ENCODE measurements around the gene NR3C1.

Gene NR3C1

GRCh38 chr5:143315929-143316328 is 87.6 kb downstream of the NR3C1 start:
- in situ Hi-C loops (cut with HindIII; ENCODE audit: low sequenced_read_pairs): loop anchor here (5.0 kb wide), 1 partner anchor 81 kb away; no protein-coding TSS in a partner anchor

- in situ Hi-C loops (cut with HindIII; ENCODE audit: low sequenced_read_pairs): loop anchor here (5.0 kb wide), 1 partner anchor 82 kb away; no protein-coding TSS in a partner anchor
Measured at GRCh38 chr5:143315214-143315613, 88.3 kb downstream of the NR3C1 start.

GRCh38 chr5:143314659-143315058 is 88.8 kb downstream of the NR3C1 start:
- in situ Hi-C loops (cut with HindIII; ENCODE audit: low sequenced_read_pairs): loop anchor here (5.0 kb wide), 1 partner anchor 83 kb away; no protein-coding TSS in a partner anchor

DNA sequence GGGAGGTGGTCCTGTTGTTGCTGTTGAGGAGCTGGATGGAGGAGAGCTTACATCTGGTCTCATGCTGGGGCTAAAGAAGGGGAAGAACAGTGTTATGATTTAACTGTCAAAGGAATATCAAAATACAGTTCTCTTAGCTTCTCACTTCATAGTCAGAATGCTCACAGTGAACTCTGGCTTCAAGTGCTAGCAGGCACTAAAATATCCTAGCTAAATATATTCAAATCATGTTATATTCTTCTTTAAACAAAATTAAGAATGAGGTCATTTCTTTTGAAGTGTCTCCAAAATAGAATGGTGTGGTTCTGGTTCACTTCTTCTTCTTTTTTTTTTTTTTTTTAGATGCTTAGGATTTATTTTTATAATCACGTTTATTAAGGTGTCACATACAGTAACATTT is 89.4 kb downstream of the NR3C1 start:
- in situ Hi-C loops (cut with HindIII; ENCODE audit: low sequenced_read_pairs): no loop called here

- in situ Hi-C loops (cut with HindIII; ENCODE audit: low sequenced_read_pairs): no loop called here
Measured at GRCh38 chr5:143313298-143313852, 90.1 kb downstream of the NR3C1 start.

DNA sequence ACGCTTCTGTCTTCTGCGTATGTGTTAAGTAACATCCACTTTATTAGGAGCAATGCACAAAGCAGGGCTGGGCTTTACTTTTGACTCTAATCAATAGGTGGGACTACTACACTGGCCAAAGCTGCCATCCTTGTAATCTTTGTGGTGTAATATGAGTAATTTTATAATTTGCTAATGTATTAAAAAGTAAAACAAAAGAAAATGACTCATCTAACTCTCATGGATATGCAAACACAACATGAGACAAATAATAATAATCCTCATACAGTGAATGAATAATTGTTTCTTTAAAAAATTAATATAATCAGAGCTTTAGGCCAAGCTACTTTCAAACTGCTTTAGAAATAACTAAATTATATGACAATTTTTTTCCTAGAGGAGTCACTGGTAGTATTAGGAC is 90.7 kb downstream of the NR3C1 start:
- in situ Hi-C loops (cut with HindIII; ENCODE audit: low sequenced_read_pairs): no loop called here

DNA sequence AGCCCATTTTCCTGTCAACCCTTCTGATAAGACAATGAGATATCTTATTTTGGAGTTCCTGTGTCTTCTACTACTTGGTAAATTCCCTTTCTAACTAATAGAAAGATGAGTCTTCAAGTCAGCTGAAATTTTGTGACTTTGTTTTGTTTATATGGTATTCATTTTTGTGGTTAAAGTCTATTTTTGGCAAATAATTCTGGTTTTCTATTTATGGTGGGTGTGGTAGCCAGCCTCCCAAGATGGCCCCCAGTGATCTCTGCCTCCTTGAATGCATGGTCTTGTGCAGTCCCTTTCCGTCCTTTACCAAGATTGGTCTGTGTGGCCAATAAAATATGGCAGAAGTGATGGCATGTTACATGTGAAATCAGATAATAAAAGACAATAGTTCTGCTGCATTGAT is 91.5 kb downstream of the NR3C1 start:
- in situ Hi-C loops (cut with HindIII; ENCODE audit: low sequenced_read_pairs): no loop called here

DNA sequence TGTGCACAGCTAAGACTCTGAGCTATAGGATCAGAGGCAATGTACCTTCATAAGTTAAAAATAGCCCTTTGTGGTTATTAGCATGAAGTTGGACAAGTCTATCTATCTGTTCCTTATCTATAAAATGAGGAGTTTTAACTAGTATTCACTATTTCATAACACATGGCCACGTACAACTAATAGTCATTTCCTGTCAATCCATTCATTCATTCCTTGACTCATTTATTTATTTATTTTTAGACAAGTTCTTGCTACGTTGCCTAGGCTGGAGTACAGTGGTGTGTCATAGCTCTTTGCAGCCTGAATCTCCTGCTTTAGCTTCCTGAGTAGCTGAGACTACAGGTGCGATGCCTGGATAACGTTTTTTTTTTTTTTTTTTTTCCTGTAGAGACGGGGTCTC is 92.1 kb downstream of the NR3C1 start:
- in situ Hi-C loops (cut with HindIII; ENCODE audit: low sequenced_read_pairs): no loop called here

GRCh38 chr5:143309661-143310431 is 93.6 kb downstream of the NR3C1 start:
- in situ Hi-C loops (cut with HindIII; ENCODE audit: low sequenced_read_pairs): no loop called here

GRCh38 chr5:143308731-143309130 is 94.8 kb downstream of the NR3C1 start:
- in situ Hi-C loops (cut with HindIII; ENCODE audit: low sequenced_read_pairs): no loop called here

- in situ Hi-C loops (cut with HindIII; ENCODE audit: low sequenced_read_pairs): no loop called here
Measured at GRCh38 chr5:143306040-143306439, 97.4 kb downstream of the NR3C1 start.

DNA sequence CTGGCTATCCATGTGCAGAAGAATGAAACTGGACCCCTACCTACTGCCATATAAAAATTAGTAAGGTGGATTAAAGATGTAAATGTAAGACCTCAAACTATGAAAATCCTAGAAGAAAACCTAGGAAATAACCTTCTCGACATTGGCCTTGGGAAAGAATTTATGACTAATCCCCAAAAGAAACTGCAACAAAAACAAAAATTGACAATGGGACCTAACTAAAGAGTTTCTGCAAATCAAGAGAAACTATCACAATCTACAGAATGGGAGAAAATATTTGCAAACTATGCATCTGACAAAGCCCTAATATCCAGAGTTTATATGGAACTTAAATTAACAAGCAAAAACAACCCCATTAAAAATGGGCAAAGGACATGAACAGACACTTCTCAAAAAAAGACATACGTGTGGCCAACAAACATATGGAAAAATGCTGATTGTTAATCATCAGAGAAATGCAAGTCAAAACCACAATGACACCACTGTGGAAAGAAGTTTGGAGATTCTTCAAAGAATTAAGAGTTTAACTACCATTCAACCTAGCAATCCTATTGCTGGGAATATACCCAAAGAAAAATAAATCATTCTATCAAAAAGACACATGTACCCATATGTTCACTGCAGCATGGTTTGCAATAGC is 98.5 kb downstream of the NR3C1 start:
- in situ Hi-C loops (cut with HindIII; ENCODE audit: low sequenced_read_pairs): no loop called here

DNA sequence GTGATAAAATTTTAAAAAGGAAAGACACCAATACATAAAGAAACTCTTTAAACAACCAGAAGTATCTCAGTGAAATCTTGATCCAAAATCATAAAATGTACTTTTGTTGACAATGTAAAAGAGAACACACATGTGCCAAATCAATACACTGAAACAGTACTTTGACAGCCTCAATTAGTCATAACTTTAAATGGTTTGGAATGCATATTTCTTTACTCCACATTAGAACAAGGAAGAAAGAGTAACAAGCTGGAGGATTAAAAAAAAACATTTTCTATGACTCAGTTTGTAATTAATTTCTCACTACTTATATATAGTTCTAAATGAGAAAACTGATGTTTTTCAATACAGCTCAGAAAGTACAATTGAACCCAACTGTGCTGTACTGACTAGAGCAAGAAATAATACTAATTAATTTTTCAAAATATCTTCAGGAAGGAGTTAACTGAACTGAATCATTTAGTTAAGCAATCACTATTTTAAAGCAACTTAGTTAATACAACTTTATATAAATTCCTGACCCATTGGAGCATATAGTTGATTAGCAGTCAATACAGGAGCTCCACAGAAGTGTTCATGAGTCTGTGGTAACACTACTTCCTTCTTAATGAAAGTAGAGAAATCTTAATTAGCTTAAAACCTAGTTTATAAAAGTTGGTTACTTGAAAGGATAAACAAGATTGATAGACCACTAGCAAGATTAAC is 101.0 kb downstream of the NR3C1 start:
- in situ Hi-C loops (cut with HindIII; ENCODE audit: low sequenced_read_pairs): no loop called here

- in situ Hi-C loops (cut with HindIII; ENCODE audit: low sequenced_read_pairs): no loop called here
Measured at GRCh38 chr5:143297756-143298155, 105.7 kb downstream of the NR3C1 start.

DNA sequence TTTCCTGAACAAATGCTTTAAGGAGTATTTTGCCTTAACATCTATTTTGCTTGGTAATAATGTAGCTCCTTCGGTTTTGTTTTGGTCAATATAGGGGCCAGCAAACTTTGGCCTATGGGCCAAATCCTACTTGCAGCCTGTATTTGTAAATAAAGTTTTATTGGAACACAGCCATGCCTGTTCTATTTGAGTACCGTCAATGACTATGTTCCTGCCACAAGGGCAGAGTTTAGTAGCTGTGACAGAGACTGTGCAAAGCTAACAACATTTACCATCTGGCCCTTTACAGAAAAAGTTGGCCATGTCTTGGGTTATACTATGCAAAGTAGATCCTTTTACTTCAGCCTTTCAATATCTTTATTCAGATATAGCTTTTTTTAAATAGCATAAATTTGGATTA is 113.4 kb downstream of the NR3C1 start:
- in situ Hi-C loops (cut with HindIII; ENCODE audit: low sequenced_read_pairs): no loop called here

- in situ Hi-C loops (cut with HindIII; ENCODE audit: low sequenced_read_pairs): no loop called here
Measured at GRCh38 chr5:143284521-143284920, 119.0 kb downstream of the NR3C1 start.

DNA sequence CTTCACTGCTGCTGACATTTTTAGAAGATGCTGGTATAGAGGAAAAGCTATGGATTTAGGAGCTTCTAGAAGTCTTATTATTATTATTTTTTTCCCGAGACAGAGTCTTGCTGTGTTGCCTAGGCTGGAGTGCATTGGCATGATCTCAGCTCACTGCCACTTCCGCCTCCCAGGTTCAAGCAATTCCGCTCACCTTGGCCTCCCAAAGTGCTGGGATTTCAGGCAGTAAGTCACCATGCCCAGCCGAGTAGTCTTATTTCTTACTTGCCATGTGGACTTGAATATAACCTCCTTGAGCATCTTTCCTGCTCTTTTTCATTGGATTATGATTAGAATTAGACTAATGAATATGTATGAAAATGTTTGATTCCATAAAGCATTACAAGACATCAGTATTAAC is 119.5 kb downstream of the NR3C1 start:
- in situ Hi-C loops (cut with HindIII; ENCODE audit: low sequenced_read_pairs): no loop called here

DNA sequence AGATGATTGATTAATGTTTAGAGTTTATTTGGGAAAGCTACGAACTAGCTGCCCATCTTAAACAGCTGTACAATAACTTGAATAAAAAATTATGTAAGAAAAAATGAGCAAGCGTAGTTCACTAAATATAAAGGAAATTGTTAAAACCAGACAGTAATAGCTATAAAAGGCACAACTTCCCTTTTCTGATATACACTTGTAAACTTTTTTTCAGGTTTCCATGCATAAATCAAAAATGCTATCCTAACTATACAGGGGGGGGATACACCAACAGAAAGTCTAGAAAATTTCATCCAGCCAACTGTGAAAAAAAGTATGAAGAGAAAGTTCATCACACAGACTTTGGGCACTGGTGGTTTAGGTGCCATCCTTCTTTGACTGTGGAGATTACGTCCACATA is 122.3 kb downstream of the NR3C1 start:
- in situ Hi-C loops (cut with HindIII; ENCODE audit: low sequenced_read_pairs): no loop called here

DNA sequence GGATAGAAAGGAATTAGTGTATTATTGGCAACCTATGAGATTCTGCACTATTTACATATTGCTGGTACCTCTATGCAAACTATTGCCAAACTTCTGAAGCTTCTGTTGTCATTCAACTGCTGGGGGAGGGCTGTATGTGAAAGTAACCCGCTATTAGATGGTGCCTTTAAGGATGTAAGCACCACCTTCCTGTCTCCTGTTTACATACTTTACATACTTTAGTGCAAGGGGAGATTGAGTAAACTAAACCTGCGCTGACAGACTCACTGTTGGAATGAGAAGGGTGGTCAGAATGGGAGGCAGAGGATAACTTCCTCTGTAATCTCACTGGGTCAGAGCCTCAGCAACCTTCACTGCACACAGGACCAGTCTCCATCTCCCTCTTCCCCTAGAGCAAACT is 123.8 kb downstream of the NR3C1 start:
- in situ Hi-C loops (cut with HindIII; ENCODE audit: low sequenced_read_pairs): no loop called here

DNA sequence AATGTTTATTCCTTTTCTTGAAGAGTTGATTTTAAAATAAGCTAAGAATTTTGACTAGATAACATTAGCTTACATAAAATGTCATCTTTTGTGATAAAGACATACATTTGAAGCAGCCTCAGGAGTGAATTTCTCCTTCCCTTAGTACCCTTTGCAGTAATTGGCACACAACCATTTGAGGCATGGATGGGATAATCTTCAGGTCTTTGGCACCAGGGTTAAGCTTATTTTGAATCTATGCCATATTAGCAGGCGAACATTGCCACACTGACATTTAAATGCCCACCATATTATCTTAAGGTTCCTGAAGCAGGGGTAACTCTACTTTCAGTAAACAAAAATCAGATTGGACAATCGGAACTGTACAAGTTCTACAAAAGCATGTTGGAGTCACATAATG is 126.0 kb downstream of the NR3C1 start:
- in situ Hi-C loops (cut with HindIII; ENCODE audit: low sequenced_read_pairs): no loop called here

GRCh38 chr5:143275512-143276363 is 127.7 kb downstream of the NR3C1 start:
- in situ Hi-C loops (cut with HindIII; ENCODE audit: low sequenced_read_pairs): no loop called here

Data from DLD1 (cell line).